ACC112 (cell line): ENCODE measurements around the gene GATC.

ENCODE experiments used
- H2AFZ ChIP-seq: fragments of 200-600 bp; sonication (generic); one replicate; pipeline ENCODE4 v1.6.0; 2017; ENCODE audit warnings: antibody characterized with exemption, low read length; ENCODE audit not compliant: unreplicated experiment
- H3K27ac ChIP-seq: fragments of 200-600 bp; sonication (generic); 2 replicates; pipeline ENCODE4 v1.5.1; 2014; ENCODE audit warnings: low read depth, mild to moderate bottlenecking, antibody characterized with exemption, low read length, moderate library complexity
- H3K27me3 ChIP-seq: fragments of 200-600 bp; sonication (generic); 2 replicates; pipeline ENCODE4 v1.6.1; 2014; ENCODE audit warnings: mild to moderate bottlenecking, antibody characterized with exemption, low read length, moderate library complexity, mixed read lengths; ENCODE audit not compliant: insufficient read depth
- H3K36me3 ChIP-seq: fragments of 200-600 bp; sonication (generic); 2 replicates; pipeline ENCODE4 v1.6.1; 2016; ENCODE audit warnings: mild to moderate bottlenecking, antibody characterized with exemption, low read length, moderate library complexity, mixed read lengths; ENCODE audit not compliant: insufficient read depth
- H3K4me1 ChIP-seq: fragments of 200-600 bp; sonication (generic); one replicate; pipeline ENCODE4 v1.6.1; 2016; ENCODE audit warnings: low read length, mixed read lengths; ENCODE audit not compliant: insufficient read depth, unreplicated experiment, control insufficient read depth
- H3K4me3 ChIP-seq: fragments of 200-600 bp; sonication (generic); 2 replicates; pipeline ENCODE4 v1.5.1; 2014; ENCODE audit warnings: mild to moderate bottlenecking, low read depth, low read length
- H3K79me2 ChIP-seq: fragments of 200-600 bp; sonication (generic); one replicate; pipeline ENCODE4 v1.6.0; 2016; ENCODE audit warnings: low read length; ENCODE audit not compliant: control insufficient read depth, unreplicated experiment, insufficient read depth

GATC gene

DNA sequence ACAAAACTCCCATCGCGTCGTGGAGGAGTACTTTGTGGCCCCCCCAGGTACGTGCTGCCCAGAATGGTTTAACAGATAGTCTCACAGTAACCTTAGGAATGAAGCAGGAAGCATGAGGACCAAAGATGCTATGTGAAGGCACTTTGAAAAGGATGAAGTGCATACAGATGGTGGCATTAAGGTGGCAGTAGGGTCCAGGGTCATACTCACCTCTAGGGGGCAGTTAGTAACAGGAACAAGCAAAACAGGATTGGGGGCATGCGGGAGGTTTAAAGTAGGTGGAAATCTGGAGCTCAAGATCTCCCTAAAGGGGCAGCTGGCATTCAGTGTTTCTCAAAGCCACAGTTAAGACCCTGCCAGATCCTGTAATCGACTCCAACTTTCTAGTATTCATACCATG lies 10.9 kb downstream of the GATC start:
- peaks cover 17% of the 10 kb centered on the region for H3K36me3 ChIP-seq
- no peaks in the 10 kb centered on the region for H3K27me3 ChIP-seq
- H3K4me3 ChIP-seq: no peak overlapping the region

DNA sequence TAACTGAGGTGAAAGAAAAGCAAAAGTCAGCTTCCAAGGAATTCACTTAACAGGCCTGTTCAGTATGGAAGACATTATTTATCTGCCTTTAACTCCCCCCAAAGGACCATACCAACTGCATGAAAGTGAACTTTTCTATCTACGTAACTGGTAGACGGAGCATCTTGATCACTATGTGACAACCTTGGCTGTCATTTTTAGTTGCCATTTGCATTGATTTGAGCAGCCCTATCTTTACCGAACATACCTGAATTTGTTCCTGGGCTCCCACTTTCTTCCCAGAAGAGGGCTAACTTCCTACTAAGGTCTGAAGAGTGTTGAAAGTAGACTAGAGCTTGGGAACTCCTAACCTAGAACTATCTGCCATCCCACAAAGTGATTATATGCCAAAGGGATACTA lies 13.9 kb downstream of the GATC start:
- Histone ChIP-seq H3K36me3 (peaks cover 37% of the 10 kb centered on the region), H3K4me3 (no peak overlapping the region), H3K27ac (no peak overlapping the region), H3K79me2 (peaks cover 16% of the 10 kb centered on the region), H3K27me3 (no peaks in the 10 kb centered on the region), H3K4me1 (no peaks in the 10 kb centered on the region), H2AFZ (no peak overlapping the region)

More for the DNA sequence above, 10.9 kb downstream of the GATC start:
- Histone ChIP-seq H2AFZ (no peak overlapping the region), H3K27ac (no peak overlapping the region), H3K79me2 (peaks cover 6% of the 10 kb centered on the region), H3K4me1 (no peaks in the 10 kb centered on the region)

DNA sequence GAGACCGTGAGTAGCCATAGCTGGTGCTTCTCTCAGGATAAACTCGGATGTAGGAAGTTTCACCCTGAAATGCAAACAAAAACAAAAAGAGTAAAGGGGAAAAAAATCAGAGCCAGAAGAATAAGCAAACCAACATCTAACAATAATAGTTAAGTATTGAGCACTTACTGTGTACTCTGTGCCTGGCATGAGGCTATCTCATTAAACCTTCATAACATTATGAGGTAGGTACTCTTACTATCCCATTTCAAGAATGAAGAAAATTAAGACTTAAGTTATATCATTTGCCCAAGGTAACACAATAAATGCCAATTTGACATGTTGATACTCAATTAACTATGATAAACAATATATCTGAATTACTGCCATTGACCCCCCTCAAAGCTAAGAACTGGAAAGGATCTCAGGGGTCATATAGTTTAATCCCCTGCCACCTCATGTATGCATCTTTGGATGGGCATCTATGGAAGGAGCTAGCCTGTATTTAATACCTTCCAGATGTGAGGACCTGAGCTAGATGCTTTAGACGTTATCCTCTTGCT lies 15.9 kb downstream of the GATC start:
- peaks cover 41% of the 10 kb centered on the region for H3K36me3 ChIP-seq
- no peak overlapping the region for H3K4me3 ChIP-seq
- no peak overlapping the region for H2AFZ ChIP-seq
- H3K27me3 ChIP-seq: no peaks in the 10 kb centered on the region
- H3K4me1 ChIP-seq: no peaks in the 10 kb centered on the region
- H3K27ac ChIP-seq: no peak overlapping the region
- H3K79me2 ChIP-seq: peaks cover 36% of the 10 kb centered on the region

DNA sequence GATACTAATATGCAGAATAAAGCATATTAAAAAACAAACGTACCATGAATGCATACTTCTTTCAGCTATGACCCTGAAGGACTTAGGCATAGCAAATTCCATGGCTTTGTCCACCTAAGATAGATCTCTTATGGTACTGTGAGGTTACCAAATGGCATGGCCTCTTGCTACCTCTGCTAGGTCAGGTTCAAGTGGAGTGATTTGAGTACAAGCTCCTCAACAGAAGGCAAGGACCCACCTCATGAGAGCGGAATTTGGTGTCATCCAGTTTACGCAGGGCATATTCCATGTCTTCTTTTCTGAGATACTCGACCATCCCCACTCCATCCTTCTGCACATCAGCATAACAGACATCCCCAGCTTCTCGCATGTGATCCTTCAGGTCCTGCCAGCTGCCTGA lies 17.5 kb downstream of the GATC start:
- H3K36me3 ChIP-seq: peaks cover 40% of the 10 kb centered on the region
- no peak overlapping the region for H2AFZ ChIP-seq
- no peak overlapping the region for H3K4me3 ChIP-seq
- H3K27ac ChIP-seq: no peak overlapping the region
- H3K79me2 ChIP-seq: peaks cover 52% of the 10 kb centered on the region
- H3K4me1 ChIP-seq: no peaks in the 10 kb centered on the region
- no peaks in the 10 kb centered on the region for H3K27me3 ChIP-seq

DNA sequence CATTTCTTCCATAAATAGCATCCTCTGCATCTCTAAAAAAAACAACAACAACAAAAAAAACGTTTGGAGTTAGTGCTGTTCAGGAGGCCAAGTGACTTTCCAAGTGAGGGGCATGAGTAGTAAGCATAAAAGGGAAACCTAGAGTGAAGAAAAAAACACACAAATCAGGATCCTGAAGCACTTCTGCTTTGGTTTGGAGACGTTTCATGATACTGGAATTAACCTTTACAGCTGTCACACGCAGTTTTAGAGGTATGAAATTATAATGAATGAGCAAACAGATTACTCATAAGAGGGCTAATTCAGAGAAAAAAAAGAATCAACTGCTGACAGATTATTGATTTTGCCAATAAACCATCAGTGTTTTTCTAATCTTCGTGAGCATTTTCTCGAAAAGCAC lies 19.5 kb downstream of the GATC start:
- Histone ChIP-seq H3K4me3 (no peak overlapping the region), H2AFZ (no peak overlapping the region), H3K27me3 (no peaks in the 10 kb centered on the region), H3K36me3 (peaks cover 32% of the 10 kb centered on the region), H3K27ac (no peak overlapping the region), H3K79me2 (peaks cover 68% of the 10 kb centered on the region), H3K4me1 (peaks cover 5% of the 10 kb centered on the region)

DNA sequence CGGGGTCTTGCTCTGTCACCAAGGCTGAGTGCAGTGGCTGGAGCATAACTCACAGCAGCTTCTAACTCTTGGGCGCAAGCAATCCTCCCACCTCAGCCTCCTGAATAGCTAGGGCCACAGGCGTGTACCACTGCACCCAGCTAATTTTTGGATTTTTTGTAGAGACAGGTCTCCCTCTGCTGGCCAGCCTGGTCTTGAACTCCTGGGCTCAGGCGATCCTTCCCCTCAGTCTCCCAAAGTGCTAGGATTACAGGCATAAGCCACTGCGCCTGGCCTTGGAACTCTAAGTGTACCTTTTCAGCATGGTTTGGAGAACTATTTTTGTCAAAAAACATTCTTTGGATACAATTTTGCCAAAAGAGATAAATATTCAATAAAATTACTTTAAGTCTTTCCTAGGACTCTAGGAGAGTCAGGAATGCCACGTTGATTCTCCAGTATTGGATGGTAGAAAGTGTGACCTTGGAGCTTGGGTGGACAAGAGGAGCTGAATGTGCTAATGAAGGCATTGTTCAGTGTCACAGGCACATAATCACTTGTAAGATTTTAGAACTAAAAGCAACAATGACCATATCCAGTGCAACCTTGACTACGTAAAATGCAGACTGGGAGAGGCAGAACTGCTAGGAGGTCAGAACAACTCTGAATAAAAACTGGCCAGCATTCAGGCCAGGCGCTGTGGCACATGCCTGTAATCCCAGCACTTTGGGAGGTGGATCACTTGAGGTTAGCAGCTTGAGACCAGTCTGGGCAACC lies 20.5 kb downstream of the GATC start:
- Histone ChIP-seq H2AFZ (no peak overlapping the region), H3K79me2 (peaks cover 74% of the 10 kb centered on the region)

DNA sequence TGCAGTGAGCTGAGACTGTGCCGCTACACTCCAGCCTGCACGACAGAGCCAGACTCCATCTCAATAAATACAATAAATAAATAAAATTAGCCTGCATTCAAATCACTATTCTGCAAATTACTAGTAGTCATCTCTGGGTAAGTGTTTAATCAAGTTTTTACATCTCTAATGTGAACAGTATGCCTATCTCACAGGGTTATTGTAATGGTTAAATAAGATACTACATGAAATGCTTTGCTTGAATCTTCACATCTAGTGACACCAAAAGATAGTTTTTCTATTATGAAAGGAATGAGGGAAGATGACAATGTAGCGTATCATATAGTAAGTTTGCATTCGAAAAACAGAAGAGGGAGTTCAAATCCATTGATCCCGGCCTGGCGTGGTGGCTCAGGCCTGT lies 21.2 kb downstream of the GATC start:
- Histone ChIP-seq H3K4me1 (peaks cover 8% of the 10 kb centered on the region), H3K4me3 (no peak overlapping the region; the same call in 1 of the 2 replicates), H3K27ac (no peak overlapping the region), H3K79me2 (peaks cover 77% of the 10 kb centered on the region), H2AFZ (no peak overlapping the region), H3K27me3 (no peaks in the 10 kb centered on the region), H3K36me3 (peaks cover 28% of the 10 kb centered on the region)

More for the DNA sequence above, 20.5 kb downstream of the GATC start:
- no peak overlapping the region for H3K4me3 ChIP-seq
- peaks cover 32% of the 10 kb centered on the region for H3K36me3 ChIP-seq
- H3K4me1 ChIP-seq: peaks cover 5% of the 10 kb centered on the region
- H3K27me3 ChIP-seq: no peaks in the 10 kb centered on the region
- no peak overlapping the region for H3K27ac ChIP-seq

DNA sequence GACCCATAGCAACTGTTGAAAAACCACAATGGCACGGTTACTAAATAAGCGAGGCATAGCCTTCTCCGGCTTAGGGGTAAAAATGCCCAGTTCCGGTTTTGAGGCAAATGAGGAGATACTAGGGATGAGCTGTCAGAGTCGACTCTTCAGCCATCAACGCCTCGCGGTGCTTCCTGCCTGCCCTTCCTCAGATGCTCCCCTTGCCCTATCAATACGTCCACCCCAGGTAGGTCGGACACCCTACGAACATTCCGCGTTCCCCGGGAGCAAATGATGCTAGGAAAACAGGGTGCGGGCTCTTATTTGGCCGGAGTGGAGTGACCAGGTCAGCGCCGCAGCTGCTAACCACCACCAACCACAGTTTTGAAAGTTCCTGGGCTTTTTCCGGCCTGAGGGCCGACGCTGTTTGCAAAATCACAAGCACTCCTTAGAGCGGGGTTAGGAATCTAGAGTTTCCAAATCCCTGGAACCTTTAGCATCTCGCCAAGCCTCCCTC lies 22.1 kb downstream of the GATC start:
- Histone ChIP-seq H3K4me1 (peaks cover 11% of the 10 kb centered on the region), H3K4me3 (peak overlapping the region; percentile 84), H3K27me3 (no peaks in the 10 kb centered on the region), H3K79me2 (peaks cover 86% of the 10 kb centered on the region), H2AFZ (no peak overlapping the region), H3K27ac (peak overlapping the region; percentile 71), H3K36me3 (peaks cover 21% of the 10 kb centered on the region; the same call in 1 of the 2 replicates)

DNA sequence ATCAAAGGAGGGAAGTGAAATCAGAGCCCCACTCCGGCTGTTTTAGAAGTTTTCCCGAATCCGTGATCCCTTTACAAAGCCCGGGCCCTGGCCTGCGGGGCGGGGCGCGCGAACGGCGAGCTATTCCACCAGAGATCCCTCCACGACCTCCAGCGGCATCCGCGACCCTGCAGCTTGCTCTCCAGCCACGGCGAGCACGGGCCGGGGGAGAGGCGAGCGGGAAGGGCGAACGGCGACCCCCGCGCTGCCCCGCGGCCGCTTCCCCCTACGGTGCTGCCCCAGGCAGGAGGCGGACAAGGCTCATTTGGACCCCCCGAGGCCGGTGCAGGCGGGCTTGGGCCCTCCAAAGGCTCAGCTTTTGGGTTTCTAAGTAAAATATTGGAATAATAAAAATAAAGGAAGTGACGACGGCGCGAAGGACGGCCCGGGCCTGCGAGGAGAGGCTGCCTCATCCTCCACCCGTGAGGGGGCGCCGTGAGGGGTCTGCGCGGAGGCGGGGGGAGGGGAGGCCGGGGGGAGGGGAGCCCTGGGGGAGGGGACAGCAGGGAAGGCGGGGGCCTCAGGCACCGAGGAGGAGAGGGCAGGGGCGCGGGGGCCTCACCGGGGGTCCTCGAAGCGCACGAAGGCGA lies 22.7 kb downstream of the GATC start:
- H2AFZ ChIP-seq: peak overlapping the region; percentile 51
- H3K27ac ChIP-seq: peak overlapping the region; percentile 71
- peaks cover 82% of the 10 kb centered on the region for H3K79me2 ChIP-seq
- H3K4me3 ChIP-seq: peak overlapping the region; percentile 84
- H3K27me3 ChIP-seq: no peaks in the 10 kb centered on the region
- peaks cover 15% of the 10 kb centered on the region; the same call in 1 of the 2 replicates for H3K36me3 ChIP-seq
- H3K4me1 ChIP-seq: peaks cover 14% of the 10 kb centered on the region

DNA sequence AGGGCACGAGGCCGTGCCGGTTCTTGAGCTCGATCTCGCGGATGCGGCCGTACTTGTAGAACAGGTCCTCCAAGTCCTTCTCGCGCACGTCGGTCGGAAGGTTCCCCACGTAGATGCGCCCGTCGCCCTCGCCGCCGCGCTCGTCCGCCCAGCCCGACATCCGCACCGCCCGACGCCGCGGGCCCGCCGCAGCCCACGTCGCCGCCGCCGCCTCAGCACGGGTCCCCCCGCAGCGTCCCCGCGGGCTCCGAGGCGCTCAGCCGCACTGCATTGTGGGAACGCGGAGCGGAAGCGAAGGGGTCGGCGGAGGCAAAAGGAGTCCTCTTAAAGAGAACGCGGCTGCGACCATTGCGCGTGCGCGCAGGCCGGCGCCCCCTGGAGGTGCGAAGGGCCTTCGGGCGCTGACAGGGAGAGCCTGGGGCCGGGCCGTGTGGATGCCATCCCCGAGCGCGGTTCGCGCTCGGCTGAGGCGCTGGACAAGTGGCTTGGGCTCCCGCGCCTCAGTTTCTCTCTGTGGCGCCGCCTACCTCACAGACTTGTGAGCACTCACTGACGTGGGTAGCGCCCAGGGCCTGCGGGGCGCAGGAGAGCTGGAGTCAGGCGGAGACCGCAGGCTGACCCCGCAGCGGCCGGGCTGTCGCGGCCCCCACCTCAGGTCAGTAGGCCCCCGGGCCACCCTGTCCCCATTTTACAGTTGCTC lies 23.4 kb downstream of the GATC start, which contains the start of gene SRSF9:
SRSF9 (minus strand) TSS at position 299 of the 700 bp plus-strand sequence; CDS start at position 160, 139 bp downstream.
- peaks cover 9% of the 10 kb centered on the region; the same call in 1 of the 2 replicates for H3K36me3 ChIP-seq
- peaks cover 21% of the 10 kb centered on the region for H3K4me1 ChIP-seq
- peaks cover 75% of the 10 kb centered on the region for H3K79me2 ChIP-seq
- H2AFZ ChIP-seq: peak within 1 kb of the TSS; percentile 85
- peak within 1 kb of the TSS; percentile 71 for H3K27ac ChIP-seq
- H3K4me3 ChIP-seq: peak within 1 kb of the TSS; percentile 84
- H3K27me3 ChIP-seq: no peaks in the 10 kb centered on the region
